ENCODE measurements around the gene RBMS2. TPM values are rescaled to one million over a fixed set of nuclear protein-coding genes. Genes with fewer than 3 reads are reported as not detected.
A peak's percentile ranks its signal among the peaks of the same experiment; 100 is the strongest.

RBMS2 gene
- total RNA-seq, 3 donors from 2014 or later (not counting 1 experiment from before 2014, with no cell fraction given) = 10.8 to 16.5 (median 15.6) TPM

DNA sequence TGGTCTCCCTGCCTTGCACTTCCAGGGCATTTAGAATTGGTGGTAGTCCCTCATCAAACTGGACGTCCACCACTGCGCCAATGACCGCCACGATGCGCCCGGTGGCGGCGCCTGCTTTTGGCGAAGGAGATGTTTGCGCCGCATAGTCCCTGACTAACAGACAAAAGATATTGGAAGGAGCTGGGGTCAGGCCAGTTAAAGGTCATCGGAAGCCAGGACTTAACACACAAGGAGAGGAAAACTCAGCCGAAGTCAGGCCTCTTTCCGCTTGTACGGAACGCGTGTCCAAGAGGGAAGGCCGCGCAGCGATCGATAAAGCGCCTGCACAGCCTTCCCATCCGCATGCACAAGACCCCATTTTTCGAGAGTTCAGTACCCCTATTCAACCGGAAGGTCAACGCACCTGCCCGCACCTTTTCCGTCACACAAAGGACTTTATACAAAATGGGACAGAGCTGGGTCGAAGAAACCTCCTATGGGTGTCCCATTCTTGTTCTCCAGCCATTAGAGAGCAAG, 123.6 kb downstream of the RBMS2 start:
- H3K27me3 ChIP-seq (ENCODE audit: control insufficient read depth, insufficient read depth, low read length) = no peaks in the 10 kb centered on the region
- Mint-ChIP-seq H3K27me3 (ENCODE audit: low read depth in 2 of 2) (no peaks in the 10 kb centered on the region), H3K27ac (peak overlapping the region; percentile 92 to 97), H3K36me3 (peaks cover 13% of the 10 kb centered on the region), H3K4me1 (peaks cover 27 to 28% of the 10 kb centered on the region in 2 donors), H3K9me3 (no peaks in the 10 kb centered on the region), H3K4me3 (peak overlapping the region; percentile 96)
- H3K4me1 ChIP-seq (ENCODE audit: control insufficient read depth, insufficient read depth, low read length) = peaks cover 18% of the 10 kb centered on the region
- H3K27ac ChIP-seq (ENCODE audit: low read length) = peak overlapping the region; percentile 87
- H3K9me3 ChIP-seq (ENCODE audit: control insufficient read depth, insufficient read depth, low read length) = no peaks in the 10 kb centered on the region
- peaks cover 38% of the 10 kb centered on the region for H3K36me3 ChIP-seq (ENCODE audit: control insufficient read depth, insufficient read depth, low read length)
- under 1% methylated on average over 29 of the region's 29 CpGs for WGBS (ENCODE audit: insufficient coverage)
- ATAC-seq = no peak
- intact Hi-C loops (cut with micrococcal nuclease) = no loop called here
- TF ChIP-seq, protein P1, sequence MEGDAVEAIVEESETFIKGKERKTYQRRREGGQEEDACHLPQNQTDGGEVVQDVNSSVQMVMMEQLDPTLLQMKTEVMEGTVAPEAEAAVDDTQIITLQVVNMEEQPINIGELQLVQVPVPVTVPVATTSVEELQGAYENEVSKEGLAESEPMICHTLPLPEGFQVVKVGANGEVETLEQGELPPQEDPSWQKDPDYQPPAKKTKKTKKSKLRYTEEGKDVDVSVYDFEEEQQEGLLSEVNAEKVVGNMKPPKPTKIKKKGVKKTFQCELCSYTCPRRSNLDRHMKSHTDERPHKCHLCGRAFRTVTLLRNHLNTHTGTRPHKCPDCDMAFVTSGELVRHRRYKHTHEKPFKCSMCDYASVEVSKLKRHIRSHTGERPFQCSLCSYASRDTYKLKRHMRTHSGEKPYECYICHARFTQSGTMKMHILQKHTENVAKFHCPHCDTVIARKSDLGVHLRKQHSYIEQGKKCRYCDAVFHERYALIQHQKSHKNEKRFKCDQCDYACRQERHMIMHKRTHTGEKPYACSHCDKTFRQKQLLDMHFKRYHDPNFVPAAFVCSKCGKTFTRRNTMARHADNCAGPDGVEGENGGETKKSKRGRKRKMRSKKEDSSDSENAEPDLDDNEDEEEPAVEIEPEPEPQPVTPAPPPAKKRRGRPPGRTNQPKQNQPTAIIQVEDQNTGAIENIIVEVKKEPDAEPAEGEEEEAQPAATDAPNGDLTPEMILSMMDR (IDR thresholded peaks at IDR 0.05) = no peak
- no peak for DNase-seq
- peak overlapping the region; percentile 98 for H3K4me3 ChIP-seq (ENCODE audit: low read length)

Other genes starting within 250 kb of the RBMS2 start
- gene CS, start 221.5 kb upstream of the RBMS2 start, total RNA-seq = 100 to 1,000 TPM; 185 to 190 (median 188) TPM
- 10 to 100 TPM; 50.4 to 64.3 (median 60.8) TPM for gene CNPY2, start 205.8 kb upstream of the RBMS2 start, total RNA-seq
- gene PAN2, start 187.8 kb upstream of the RBMS2 start, total RNA-seq = 100 to 1,000 TPM in 1 of 3 donors, 10 to 100 TPM in 2; 86.2 to 117 (median 95.7) TPM
- gene IL23A, start 182.9 kb upstream of the RBMS2 start, total RNA-seq = 1 to 10 TPM; 1.8 to 2.7 (median 2.2) TPM
- gene STAT2, start 161.7 kb upstream of the RBMS2 start, total RNA-seq = 100 to 1,000 TPM; 140 to 157 (median 143) TPM
- gene APOF, start 159.0 kb upstream of the RBMS2 start, total RNA-seq = not detected
- 10 to 100 TPM; 11.1 to 12.3 (median 11.7) TPM for gene TIMELESS, start 72.4 kb upstream of the RBMS2 start, total RNA-seq
- not detected for gene MIP, start 67.2 kb upstream of the RBMS2 start, total RNA-seq
- 1 to 10 TPM; 5.6 to 6.2 (median 5.6) TPM for gene SPRYD4, start 53.2 kb upstream of the RBMS2 start, total RNA-seq
- gene GLS2, start 33.7 kb upstream of the RBMS2 start, total RNA-seq = 1 to 10 TPM; 1.2 to 1.6 (median 1.6) TPM
- 100 to 1,000 TPM; 320 to 354 (median 325) TPM for gene BAZ2A, start 108.5 kb downstream of the RBMS2 start, total RNA-seq
- 100 to 1,000 TPM; 335 to 378 (median 342) TPM for gene ATP5F1B, start 124.2 kb downstream of the RBMS2 start, total RNA-seq
- gene PTGES3, start 166.5 kb downstream of the RBMS2 start, total RNA-seq = 10 to 100 TPM; 79.2 to 93.8 (median 93.4) TPM
- 100 to 1,000 TPM; 644 to 785 (median 695) TPM for gene NACA, start 203.5 kb downstream of the RBMS2 start, total RNA-seq
- 10 to 100 TPM; 10.1 to 11.9 (median 10.4) TPM for gene PRIM1, start 230.5 kb downstream of the RBMS2 start, total RNA-seq
- 1 to 10 TPM in 1 of 3 donors, under 1 TPM in 1, not detected in 1; 0.16 to 1.4 TPM for gene HSD17B6, start 241.5 kb downstream of the RBMS2 start, total RNA-seq

Data from natural killer cell (primary cell).